Keratinocyte (primary cell): ENCODE data around the gene OR1A1.

Source experiments
- EZH2 ChIP-seq: IDR thresholded peaks from one replicate; pipeline ENCODE4 v1.6.1; 2012; ENCODE audit warnings: inconsistent platforms, mild to moderate bottlenecking, low read length, moderate library complexity
- TF ChIP-seq, protein P1 (sequence below), 3 experiments: IDR thresholded peaks in 1 of 3; conservative IDR thresholded peaks in 1 of 3; optimal IDR thresholded peaks in 1 of 3; 2 replicates in 2 of 3; 3 replicates in 1 of 3; pipeline versions ENCODE3 to v1.5.1; 2011; ENCODE audit warnings: low read length in 3 of 3, mild to moderate bottlenecking in 3 of 3, moderate library complexity in 2 of 3, control low read depth in 1 of 3, inconsistent platforms in 1 of 3; ENCODE audit not compliant: insufficient read depth in 2 of 3; ENCODE audit errors: extremely low read depth in 1 of 3

DNA sequence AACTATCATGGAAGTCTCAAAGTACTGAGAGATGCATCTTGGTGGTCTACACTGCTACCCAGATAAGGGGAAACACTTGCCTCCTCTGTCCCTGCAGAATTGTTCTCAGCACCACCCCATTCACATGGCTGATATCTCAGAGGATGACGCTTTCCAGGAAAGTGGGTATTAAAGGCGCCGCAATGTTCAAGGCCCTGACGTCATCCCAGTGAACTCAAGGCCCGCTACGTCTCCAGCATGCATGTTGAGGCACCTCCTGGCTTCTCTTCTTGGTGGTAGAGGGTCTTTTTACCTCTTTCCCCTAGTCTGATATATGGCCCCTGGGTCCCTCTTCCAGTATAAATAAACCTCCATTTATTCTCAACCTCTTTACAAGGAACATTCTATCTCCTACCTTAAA lies 1.0 kb downstream of the OR1A1 start:
- TF ChIP-seq, protein P1, sequence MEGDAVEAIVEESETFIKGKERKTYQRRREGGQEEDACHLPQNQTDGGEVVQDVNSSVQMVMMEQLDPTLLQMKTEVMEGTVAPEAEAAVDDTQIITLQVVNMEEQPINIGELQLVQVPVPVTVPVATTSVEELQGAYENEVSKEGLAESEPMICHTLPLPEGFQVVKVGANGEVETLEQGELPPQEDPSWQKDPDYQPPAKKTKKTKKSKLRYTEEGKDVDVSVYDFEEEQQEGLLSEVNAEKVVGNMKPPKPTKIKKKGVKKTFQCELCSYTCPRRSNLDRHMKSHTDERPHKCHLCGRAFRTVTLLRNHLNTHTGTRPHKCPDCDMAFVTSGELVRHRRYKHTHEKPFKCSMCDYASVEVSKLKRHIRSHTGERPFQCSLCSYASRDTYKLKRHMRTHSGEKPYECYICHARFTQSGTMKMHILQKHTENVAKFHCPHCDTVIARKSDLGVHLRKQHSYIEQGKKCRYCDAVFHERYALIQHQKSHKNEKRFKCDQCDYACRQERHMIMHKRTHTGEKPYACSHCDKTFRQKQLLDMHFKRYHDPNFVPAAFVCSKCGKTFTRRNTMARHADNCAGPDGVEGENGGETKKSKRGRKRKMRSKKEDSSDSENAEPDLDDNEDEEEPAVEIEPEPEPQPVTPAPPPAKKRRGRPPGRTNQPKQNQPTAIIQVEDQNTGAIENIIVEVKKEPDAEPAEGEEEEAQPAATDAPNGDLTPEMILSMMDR (optimal IDR thresholded peaks at IDR 0.05 in 1 of 3, IDR thresholded peaks at IDR 0.05 in 1 of 3, conservative IDR thresholded peaks at IDR 0.05 in 1 of 3; ENCODE audit: extremely low read depth in 1 of 3, insufficient read depth in 2 of 3, low read length in 3 of 3), result no peak
- TF ChIP-seq EZH2, result no peak
